Stimulated activated naive CD8-positive, alpha-beta T cell treated with anti-CD3 and anti-CD28 coated beads, Interleukin-15, Interleukin-2, amounts not matched to agents 100 ng/mL and 50 ng/mL, for 24 hours (primary cell): ENCODE data around the gene GORASP1.

Source experiments
- H3K27ac Mint-ChIP-seq: one replicate; pipeline ENCODE4 v1.8.0; 2021; ENCODE audit warnings: mild to moderate bottlenecking, mixed read lengths
- H3K27me3 Mint-ChIP-seq: one replicate; pipeline ENCODE4 v1.8.0; 2021; ENCODE audit warnings: mixed read lengths
- H3K36me3 Mint-ChIP-seq: one replicate; pipeline ENCODE4 v1.8.0; 2021; ENCODE audit warnings: low read depth, mixed read lengths
- H3K4me1 Mint-ChIP-seq: one replicate; pipeline ENCODE4 v1.8.0; 2021; ENCODE audit warnings: low read depth, mixed read lengths
- H3K4me3 Mint-ChIP-seq: one replicate; pipeline ENCODE4 v1.8.0; 2021; ENCODE audit warnings: mild to moderate bottlenecking, mixed read lengths
- H3K9me3 Mint-ChIP-seq: one replicate; pipeline ENCODE4 v1.8.0; 2021; ENCODE audit warnings: mixed read lengths

The GORASP1 gene

GRCh38 chr3:39144748-39145380 is 37.4 kb upstream of the GORASP1 start:
- Mint-ChIP-seq H3K4me1 (peaks cover 91% of the 10 kb centered on the region), H3K9me3 (no peaks in the 10 kb centered on the region), H3K36me3 (peaks cover 93% of the 10 kb centered on the region), H3K4me3 (no peak overlapping the region), H3K27ac (peak overlapping the region; percentile 72), H3K27me3 (no peaks in the 10 kb centered on the region)

DNA sequence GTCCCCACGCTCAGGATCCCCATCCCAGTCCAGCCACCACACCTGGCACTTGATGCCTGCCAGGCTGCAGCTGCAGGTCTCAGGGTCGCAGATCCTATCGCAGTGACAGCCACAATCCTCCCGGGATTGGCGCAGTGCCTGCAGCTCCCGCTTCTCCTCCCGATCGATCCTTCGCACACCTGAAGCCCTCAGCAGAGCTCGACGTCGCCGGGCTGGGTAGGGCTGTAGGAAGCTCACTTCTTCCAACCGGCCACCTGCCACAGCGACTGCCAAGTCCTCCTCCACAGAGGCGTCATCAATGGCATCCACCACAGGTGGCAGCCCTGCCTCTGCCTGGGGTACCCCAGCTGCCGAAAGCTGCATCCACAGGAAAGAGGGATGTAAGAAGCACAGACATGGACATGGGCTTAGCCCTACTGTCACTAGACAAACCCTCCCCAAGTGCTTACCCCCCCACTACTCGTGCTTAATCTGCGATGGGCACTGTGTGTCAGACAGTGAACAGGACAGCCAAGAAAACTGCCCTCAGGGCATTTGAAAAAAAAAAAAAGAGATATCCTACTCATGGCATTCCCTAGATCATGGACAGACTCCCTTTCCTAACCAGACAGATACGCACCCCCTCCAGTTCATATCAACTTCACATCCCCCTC is 36.8 kb upstream of the GORASP1 start:
- Mint-ChIP-seq H3K27me3 (no peaks in the 10 kb centered on the region), H3K4me1 (peaks cover 90% of the 10 kb centered on the region), H3K4me3 (no peak overlapping the region), H3K27ac (peak overlapping the region; percentile 72), H3K36me3 (peaks cover 92% of the 10 kb centered on the region), H3K9me3 (no peaks in the 10 kb centered on the region)

- H3K9me3 Mint-ChIP-seq = no peaks in the 10 kb centered on the region
- no peaks in the 10 kb centered on the region for H3K27me3 Mint-ChIP-seq
- H3K4me1 Mint-ChIP-seq = peaks cover 88% of the 10 kb centered on the region
- H3K4me3 Mint-ChIP-seq = no peak overlapping the region
- H3K27ac Mint-ChIP-seq = peak overlapping the region; percentile 16
- H3K36me3 Mint-ChIP-seq = peaks cover 82% of the 10 kb centered on the region
Observed at GRCh38 chr3:39143051-39143885, 35.8 kb upstream of the GORASP1 start.

DNA sequence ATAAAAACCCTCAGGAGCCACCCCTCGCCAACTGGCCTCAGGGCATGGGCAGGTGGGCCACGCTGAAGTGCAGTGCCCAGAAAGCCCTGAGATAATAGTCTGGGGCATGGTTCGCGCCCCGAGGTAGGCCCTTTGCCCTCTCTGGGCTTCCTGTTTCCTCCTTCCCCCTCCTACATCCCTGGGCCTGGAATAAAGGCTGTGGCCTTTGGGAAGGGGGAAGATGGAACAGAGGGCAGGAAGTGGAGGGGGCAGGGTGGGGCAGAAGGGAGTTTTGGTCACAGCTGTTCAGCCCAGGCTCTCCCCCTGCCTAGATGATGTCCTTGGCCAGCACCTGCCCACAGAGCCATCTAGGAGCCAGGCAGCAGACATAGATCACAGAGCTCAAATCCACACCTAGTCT is 34.6 kb upstream of the GORASP1 start:
- Mint-ChIP-seq H3K4me1 (peaks cover 81% of the 10 kb centered on the region), H3K9me3 (no peaks in the 10 kb centered on the region), H3K36me3 (peaks cover 78% of the 10 kb centered on the region), H3K27me3 (no peaks in the 10 kb centered on the region), H3K27ac (peak overlapping the region; percentile 51), H3K4me3 (no peak overlapping the region)

- peak overlapping the region; percentile 63 for H3K27ac Mint-ChIP-seq
- no peak overlapping the region for H3K4me3 Mint-ChIP-seq
- H3K27me3 Mint-ChIP-seq = no peaks in the 10 kb centered on the region
- peaks cover 74% of the 10 kb centered on the region for H3K4me1 Mint-ChIP-seq
- H3K36me3 Mint-ChIP-seq = peaks cover 71% of the 10 kb centered on the region
- H3K9me3 Mint-ChIP-seq = no peaks in the 10 kb centered on the region
Observed at GRCh38 chr3:39141171-39141995, 34.0 kb upstream of the GORASP1 start.

DNA sequence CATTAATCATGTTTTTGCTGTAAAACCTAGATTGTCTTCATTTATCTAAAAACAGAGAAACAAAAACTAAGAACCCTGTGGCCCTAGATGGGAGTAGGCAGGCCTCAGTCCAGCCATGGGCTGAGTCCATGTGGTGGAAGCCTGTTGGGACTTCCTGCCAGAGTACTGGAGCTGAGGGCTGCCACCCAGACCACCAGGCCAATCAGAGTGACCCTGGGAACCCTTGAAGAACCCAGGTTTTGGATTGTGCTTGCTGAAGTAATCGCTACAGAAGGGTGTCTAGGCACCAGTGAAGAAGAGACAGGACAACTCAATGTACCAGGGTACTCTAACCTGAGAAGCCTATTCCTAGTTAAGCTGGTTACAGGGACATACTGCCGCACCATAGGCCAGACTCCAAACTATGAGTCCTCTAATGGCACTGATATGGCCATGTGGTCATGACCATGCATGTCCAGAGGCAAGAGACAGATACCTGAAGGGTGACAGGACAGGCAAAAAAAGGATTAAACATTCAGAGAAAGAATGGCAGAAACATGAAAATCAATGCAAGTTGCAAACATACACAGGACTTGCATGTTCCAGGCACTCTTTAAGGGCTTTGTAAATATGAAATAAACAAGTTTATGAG is 33.0 kb upstream of the GORASP1 start:
- Mint-ChIP-seq H3K9me3 (no peaks in the 10 kb centered on the region), H3K4me1 (peaks cover 65% of the 10 kb centered on the region), H3K4me3 (no peak overlapping the region), H3K27ac (peak overlapping the region; percentile 63), H3K36me3 (peaks cover 62% of the 10 kb centered on the region), H3K27me3 (no peaks in the 10 kb centered on the region)

DNA sequence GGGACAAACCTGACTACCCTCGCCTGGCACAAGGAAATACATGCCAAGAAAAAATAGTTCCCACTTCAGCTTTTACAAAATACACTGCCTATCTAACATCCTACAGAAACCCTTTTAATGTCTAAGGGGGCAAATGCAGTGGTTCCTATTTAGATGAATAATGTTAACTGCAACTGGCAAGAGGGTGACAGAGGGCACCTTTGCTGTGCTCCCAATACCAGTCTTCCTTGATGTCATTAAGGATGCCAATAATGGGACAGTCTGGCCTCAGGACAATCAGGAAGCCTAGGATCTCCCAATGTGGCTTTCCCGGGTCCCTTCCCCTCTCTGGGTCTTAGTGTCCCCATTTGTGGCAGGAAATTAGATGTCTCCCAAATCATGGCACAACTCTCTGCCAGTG is 32.0 kb upstream of the GORASP1 start:
- Mint-ChIP-seq H3K4me3 (no peak overlapping the region), H3K27ac (peak overlapping the region; percentile 58), H3K9me3 (no peaks in the 10 kb centered on the region), H3K4me1 (peaks cover 59% of the 10 kb centered on the region), H3K36me3 (peaks cover 52% of the 10 kb centered on the region), H3K27me3 (no peaks in the 10 kb centered on the region)

DNA sequence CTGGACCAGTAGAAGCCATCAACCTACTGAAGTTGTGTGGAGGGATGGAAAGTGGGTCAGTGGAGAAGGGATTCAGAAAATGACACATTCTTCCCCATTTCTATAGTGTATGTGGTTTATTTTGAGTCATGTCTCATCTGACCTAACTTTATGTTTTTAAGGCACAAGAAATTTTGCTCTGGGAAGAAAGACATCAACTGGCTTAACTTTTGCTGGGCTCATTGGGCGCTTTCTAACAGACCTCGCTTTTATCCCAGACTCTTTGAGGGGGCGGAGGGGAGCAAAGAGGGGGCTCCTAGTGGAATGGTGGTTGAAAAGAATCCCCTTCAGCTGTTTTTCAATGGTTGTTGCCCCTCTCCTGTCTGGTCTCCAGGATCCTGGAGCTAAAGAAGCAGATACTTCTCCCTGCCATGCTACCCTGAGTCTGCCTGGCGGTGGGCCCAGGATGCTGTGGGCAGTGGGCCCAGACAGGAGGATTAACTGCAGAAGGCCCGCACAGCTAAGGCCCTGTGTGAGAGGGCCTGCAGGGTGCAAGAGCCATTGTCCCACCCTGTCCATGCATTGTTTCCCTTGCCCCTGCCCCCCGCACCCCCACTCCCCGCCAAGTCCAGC is 31.5 kb upstream of the GORASP1 start:
- H3K9me3 Mint-ChIP-seq = no peaks in the 10 kb centered on the region
- peak overlapping the region; percentile 66 for H3K27ac Mint-ChIP-seq
- H3K36me3 Mint-ChIP-seq = peaks cover 47% of the 10 kb centered on the region
- H3K4me1 Mint-ChIP-seq = peaks cover 57% of the 10 kb centered on the region
- H3K27me3 Mint-ChIP-seq = no peaks in the 10 kb centered on the region
- no peak overlapping the region for H3K4me3 Mint-ChIP-seq

- Mint-ChIP-seq H3K27me3 (no peaks in the 10 kb centered on the region), H3K4me1 (peaks cover 52% of the 10 kb centered on the region), H3K9me3 (no peaks in the 10 kb centered on the region), H3K36me3 (peaks cover 40% of the 10 kb centered on the region), H3K4me3 (no peak overlapping the region), H3K27ac (peak overlapping the region; percentile 66)
Observed at GRCh38 chr3:39137991-39138803, 30.8 kb upstream of the GORASP1 start.

DNA sequence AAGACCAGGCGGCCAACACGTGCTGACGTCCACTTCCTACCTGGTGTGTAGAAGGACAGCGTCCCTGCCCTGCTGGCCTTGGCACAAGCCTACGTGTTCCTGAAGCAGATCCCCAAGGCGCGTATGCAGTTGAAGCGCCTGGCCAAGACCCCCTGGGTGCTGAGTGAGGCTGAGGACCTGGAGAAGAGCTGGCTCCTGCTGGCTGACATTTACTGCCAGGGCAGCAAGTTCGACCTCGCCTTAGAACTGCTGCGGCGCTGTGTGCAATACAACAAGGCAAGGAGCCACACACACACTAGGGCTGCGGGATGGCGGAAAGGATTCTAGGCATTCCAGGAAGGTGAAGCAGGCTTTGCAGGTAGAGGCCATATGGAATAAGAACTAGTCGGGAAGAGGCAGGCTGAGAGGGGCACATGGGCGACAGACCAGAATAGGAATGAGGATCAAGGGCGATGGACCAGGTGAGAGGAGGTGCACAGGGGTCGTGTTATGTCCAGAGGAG is 30.1 kb upstream of the GORASP1 start:
- Mint-ChIP-seq H3K27me3 (no peaks in the 10 kb centered on the region), H3K27ac (peak overlapping the region; percentile 52), H3K4me1 (peaks cover 45% of the 10 kb centered on the region), H3K9me3 (no peaks in the 10 kb centered on the region), H3K4me3 (no peak overlapping the region), H3K36me3 (peaks cover 32% of the 10 kb centered on the region)

DNA sequence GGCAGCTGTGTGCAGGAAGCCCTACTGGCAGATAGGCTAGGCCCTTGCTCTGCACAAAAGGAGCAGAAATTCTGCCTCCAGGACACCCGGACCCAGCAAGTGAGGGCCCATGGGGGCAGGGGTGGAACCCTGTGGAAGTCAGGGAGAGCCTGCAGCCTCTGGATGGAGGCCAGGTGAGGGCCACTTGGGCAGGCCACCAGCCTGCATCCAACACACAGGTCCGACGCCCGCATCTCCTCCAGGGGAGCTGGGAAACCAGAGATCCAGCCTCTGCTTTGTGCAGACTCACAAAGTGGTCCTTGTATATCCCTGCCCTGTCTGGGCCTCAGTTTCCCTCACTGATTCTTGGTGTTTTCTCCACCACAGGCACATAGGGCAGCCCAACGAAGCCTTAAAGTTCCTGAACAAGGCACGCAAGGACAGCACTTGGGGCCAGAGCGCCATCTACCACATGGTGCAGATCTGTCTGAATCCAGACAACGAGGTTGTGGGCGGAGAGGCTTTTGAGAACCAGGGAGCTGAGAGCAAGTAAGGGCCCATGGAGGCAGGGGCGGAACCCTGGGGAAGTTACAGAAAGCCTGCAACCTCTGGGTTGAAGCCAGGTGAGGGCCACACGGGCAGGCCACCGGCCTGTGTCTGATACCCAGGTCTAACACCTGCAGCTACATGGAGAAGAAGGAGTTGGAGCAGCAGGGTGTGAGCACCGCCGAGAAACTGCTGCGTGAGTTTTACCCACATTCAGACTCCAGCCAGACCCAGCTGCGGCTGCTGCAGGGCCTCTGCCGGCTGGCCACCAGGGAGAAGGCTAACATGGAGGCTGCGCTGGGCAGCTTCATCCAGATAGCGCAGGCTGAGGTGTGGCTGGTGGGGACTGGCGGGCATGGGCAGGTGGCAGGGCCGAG is 29.4 kb upstream of the GORASP1 start:
- Mint-ChIP-seq H3K4me1 (peaks cover 40% of the 10 kb centered on the region), H3K9me3 (no peaks in the 10 kb centered on the region), H3K27me3 (no peaks in the 10 kb centered on the region), H3K36me3 (peaks cover 28% of the 10 kb centered on the region), H3K4me3 (no peak overlapping the region), H3K27ac (no peak overlapping the region)

DNA sequence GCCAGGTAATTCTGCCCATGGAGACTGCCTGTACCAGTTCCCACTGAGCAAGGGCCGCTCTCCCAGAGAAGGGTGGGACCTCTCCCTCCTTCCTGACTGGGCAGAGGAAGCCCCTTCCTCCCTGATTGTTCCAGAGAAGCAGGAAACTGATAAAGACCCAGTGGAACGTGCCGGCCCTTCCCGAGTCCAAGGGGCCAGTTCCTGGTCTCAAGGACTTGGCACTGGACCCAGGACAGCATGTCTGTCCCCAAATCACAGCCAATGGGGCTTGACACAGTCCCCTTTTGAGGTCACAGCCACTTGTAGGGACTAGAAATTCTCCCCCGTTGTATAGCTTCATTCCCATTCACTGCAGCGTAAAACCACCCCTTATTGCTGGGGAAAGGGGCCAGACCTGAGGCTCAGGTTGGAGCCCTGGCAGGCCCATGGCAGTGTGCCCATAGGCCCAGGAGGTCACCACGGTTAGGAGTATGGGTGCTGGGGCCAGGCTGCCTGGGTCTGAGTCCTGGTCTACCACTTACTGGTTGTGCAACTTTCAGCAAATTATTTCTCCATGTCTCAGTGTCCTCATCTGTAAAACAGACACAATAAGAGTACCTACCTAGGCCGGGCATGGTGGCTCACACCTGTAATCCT is 27.9 kb upstream of the GORASP1 start:
- Mint-ChIP-seq H3K27me3 (no peaks in the 10 kb centered on the region), H3K27ac (no peak overlapping the region), H3K4me3 (no peak overlapping the region), H3K9me3 (no peaks in the 10 kb centered on the region), H3K4me1 (peaks cover 25% of the 10 kb centered on the region), H3K36me3 (peaks cover 14% of the 10 kb centered on the region)
